ENCODE data around the gene MSH3.
"Not testable (repeated sequence)": the region's sequence is repeated elsewhere in the genome, so short reads cannot be mapped to it uniquely, and the experiment has no call there.

Gene MSH3

DNA sequence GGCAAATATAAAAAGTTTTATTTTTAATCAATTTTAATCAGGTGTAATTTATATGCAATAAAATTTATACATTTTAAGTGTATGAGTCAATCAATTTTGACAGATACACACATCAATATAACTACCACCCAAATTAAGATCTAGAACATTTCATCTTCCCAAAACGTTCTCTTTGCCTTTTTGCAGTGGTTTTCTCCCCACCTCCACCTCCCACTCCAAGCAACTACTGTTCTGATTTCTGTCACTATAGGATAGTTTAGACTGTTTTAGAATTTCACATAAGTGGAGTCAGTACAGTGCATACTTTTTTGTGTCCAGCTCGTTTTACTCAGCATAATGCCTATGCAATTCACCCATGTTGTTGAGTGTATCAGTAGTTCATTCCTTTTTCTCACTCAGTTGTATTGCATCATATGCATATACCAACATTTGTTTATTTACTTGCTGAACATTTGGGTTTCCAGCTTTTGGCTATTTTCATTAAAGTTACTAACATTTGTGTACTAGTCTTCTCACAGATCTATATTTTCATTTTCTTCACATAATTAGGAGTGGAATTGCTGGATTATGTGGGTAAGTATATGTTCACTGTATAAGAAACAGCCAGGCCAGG is 52.5 kb downstream of the MSH3 start:
- ATAC-seq (no peak), DNase-seq (no peak)

DNA sequence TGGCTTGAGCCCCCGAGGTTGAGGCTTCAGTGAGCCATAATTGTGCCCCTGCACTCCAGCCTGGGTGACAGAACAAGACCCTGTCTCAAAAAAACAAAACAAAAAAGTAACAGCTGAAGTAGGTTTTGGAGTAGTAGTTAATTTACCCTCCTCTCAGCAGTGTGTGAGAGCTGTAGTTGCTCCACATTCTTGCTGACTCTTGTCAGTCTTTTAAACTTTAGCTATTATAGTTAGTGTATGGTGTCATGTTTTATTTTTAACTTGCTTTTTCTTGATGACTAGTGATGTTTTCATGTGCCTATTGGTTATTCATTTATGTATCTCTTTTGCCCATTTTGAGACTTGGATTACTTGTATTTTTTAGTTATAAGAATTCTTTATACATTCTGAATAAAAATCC is 53.2 kb downstream of the MSH3 start:
- ATAC-seq: no peak
- DNase-seq: no peak

DNA sequence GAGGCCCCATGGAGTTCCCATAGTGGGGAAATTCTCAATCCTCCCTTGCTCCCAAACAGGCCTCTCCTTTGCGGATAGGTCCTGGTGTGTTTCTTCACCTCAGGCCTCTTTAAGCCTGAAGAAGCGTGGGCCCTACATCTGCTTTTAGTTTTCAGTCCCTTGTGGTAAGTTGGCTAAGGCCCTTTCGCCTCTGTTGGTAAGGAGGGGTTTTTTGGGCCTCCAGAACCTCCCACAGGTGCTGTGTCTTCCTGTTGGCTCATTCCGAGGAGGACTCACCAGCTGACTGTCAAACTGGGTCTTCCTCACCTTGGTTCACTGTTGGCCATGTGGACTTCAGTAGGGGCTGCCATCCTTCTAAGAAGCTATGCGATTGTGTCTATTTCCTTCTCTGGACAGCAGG is 56.8 kb downstream of the MSH3 start:
- DNase-seq (no peak), ATAC-seq (no peak)

DNA sequence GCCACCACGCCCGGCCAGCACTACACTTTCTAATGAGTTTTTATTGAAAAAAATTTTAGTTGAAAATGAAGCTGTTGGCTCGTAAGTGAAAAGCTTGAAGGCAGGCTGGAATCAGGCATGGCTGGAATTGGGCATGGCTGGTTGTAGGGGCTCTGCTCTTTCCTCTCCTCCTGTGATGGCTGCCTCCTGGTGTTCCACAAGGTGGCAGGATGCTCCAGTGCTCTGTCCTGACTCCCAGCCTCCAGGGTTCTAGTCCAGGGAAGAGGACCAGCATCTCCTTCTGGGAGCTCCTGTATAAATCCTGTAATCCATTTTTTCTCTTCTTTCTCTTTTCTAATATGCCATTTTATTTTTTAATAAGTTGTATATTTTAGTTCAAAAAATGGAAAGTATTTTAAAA is 57.5 kb downstream of the MSH3 start:
- DNase-seq (no peak), ATAC-seq (no peak)

DNA sequence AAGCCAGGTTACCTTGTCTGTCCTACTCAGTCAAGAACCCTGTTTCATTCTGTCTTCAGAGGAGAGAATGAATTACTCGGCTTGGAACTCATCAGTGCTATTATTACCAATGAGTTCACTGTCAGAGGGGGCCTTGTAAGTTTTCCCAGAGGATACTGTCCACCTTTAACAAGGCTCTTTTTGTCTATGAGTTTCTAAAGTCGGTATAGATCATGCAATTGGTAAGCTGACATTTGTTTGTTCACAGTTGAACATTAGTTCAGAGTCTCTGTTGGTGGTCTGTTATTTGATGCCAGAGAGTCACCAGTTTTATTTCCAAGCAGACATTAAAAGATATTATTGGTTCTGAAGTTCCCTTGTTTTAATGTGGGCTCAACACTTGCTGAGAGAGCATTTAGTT is 58.5 kb downstream of the MSH3 start:
- no peak for DNase-seq
- no peak for ATAC-seq

DNA sequence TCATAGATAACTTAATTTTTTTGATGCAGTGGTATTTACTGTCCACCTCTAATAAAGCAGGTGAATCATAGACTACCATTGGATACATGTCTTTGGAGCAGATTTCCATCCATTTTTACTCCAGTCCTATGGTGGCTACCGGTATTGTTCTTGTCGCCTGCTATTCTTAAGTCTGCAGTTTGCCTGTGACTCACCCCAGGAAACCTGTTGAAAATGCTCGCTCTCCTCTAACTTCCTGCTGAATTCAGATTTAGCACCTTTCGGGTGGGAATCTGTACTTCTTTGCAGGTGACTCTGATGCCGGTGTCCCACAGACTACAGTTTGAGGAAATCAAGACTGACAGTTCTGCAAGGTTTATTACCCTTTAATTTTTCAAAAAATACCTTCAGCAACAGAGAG is 59.2 kb downstream of the MSH3 start:
- DNase-seq (no peak), ATAC-seq (no peak)

DNA sequence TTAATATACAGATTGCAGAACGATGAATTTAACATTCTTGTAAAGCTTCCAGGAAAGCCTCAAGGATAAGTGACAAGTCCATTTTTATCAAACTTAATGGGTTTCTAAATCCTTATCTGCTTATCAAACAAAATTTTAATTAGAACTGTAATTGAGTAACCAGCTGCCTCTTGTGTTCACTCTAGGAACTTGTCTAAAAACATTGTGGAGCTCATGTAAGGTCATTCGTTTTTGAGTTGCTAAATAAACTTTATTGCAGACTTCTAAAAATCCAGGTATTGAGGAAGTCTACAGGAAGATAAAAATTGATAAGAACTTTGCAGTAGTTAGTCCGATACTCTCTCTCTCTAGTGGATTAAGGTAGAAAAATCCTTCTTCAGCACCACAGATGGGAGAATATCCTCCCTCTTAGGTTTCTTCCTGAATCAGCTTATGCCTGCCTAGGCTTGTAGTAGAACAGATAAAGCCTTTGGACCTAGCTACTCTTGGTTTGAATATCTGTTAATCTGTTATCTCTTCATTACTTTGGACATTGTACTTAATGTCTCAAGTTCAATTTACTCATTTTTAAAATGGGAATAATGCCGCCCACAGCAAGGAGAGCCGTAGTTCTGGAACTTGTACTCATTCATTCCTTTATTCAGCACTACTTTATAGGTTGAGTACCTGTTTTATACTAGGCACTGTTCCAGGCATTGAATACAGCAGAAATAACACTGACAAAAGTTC is 60.3 kb downstream of the MSH3 start:
- ATAC-seq (no peak), DNase-seq (no peak)

DNA sequence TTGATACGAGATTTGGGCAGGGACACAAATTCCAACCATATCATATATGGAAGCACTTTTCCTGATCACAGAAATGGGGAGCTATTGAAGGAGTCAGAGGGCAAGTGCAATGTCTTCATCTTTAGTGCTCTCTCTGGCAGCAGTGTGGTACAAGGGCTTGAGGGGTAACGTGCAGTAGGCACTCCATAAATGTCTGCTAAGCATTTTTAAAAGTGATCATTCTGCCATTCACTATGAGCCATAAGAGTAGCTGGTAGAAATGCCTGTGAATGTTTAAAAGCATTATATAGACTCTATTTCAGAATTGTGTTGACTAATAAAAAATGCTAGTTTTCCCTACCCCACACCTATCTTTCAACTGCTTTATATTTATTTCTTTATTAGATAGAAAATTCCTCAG is 61.4 kb downstream of the MSH3 start:
- DNase-seq (no peak), ATAC-seq (no peak)

DNA sequence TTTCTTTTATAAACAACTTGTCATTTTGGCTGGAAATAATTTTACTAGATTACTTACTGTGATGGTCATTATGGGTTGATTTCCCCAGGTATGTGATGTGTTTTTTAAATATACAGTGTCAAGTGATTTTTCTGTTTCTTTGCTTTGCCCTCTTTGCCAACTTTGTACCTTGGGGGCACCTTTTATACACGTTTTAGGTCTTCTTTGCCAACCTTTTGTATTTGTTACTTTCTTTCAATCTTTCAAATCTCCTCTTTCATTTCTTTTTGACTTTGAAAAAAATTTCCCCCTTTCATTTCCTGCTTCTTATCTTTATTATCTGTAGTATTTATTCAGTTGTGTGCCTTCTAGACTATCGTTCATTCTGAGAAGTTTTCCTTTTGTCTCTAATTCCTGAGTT is 65.7 kb downstream of the MSH3 start:
- DNase-seq: no peak
- ATAC-seq: no peak

DNA sequence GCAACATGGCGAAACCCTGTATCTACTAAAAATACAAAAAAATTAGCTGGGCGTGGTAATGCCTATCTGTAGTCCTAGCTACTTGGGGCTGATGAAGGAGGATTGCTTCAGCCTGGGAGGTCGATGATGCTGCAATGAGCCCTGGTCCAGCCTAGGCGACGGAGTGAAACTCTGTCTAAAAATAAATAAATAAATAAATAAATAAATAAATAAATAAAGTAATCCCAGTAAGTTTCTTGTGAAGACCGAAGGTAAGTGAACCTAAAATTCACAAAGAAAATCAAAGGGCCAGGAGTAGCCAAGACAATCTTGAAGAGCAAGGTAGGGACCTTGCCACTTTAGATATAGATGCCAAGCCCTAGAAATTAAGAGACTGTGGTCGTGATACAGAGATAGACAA is 68.5 kb downstream of the MSH3 start:
- DNase-seq: no peak
- no peak for ATAC-seq

DNA sequence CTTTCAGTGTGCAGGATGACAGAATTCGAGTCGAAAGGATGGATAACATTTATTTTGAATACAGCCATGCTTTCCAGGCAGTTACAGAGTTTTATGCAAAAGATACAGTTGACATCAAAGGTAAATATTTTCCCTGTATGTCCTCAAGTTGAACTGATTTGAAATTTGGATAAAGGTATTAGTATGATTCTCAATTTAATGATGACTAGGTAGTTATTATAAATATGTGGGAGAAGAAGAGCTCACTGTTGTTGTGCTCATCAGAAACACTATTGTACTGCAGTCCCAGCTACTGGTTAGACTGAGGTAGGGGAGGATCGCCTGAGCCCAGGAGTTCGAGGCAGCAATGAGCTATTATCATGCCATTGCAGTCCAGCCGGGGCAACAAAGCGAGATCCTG is 71.0 kb downstream of the MSH3 start:
- DNase-seq (no peak), ATAC-seq (no peak)

DNA sequence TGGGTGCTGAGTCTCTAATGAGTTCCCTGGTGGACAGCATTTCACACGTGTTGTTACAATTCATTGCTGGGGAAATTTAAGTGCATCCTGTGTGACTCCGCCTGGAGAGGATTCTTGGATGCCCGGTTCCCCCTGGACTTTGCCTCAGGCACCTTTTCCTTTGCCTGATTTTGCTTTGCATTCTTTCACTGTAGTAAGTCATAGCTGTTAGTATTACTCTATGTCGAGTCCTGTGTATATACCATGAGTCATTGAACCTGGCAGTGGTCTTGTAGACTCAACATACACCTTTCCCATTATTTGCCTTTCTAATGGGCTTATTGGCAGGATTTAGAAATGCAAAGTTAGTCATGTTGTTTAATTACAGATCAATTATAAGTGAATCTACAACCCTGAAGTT is 82.3 kb downstream of the MSH3 start:
- no peak for DNase-seq
- ATAC-seq: no peak

DNA sequence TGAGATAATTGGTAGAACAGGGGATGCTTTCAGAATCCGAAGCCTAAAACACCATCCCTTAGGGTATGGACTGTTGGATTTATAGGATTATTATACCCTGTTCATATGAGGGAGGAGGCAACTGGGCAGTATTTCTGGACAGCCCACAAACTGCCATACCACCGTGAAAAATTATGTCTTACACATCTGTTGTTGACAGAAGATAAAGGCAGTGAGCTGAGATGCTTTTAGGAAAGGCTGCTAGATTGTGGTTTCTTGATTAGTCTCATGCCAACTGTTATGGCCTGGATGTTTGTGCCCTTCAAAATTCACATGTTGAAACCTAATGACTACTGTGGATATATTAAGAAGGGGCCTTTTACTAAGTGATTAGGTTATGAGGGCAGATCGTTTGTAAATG is 84.0 kb downstream of the MSH3 start:
- no peak for ATAC-seq
- DNase-seq: no peak

DNA sequence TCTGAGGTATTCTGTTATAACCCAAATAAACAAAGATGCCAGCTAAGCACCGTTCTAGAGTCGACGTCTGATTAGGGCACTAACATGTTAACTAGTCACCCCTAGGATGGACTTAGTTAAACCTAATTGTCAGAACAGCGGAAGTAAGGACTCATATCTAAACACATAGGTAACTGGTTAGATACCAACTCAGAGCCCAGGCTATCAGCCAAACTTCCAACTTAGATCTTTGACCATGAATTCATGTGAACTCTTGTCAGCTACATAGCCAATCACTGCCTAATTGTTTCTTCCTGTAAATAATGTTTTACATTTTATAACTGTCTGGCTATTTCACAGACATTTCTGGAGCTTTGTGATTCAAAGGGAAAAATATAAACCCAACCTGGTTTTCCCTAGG is 84.6 kb downstream of the MSH3 start:
- no peak for DNase-seq
- no peak for ATAC-seq

DNA sequence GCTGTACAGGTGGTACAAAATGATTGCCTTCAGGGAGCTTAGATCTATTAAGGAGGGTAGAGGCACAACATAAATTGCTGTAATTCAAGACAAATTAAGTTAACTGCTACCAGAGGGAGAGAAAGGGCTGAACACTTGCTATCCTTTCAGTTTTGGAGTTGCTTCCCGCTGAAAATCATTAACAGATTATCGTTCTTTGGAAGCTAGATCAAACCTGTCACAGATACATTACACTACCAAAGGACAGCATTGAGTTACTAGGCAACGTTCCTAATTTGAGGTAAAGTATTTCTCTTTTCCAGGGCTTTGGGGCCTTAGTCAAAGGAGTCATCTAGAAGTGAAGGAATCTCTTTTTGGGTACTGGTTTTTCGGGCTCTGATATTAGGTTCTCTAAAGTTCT is 85.0 kb downstream of the MSH3 start:
- no peak for ATAC-seq

DNA sequence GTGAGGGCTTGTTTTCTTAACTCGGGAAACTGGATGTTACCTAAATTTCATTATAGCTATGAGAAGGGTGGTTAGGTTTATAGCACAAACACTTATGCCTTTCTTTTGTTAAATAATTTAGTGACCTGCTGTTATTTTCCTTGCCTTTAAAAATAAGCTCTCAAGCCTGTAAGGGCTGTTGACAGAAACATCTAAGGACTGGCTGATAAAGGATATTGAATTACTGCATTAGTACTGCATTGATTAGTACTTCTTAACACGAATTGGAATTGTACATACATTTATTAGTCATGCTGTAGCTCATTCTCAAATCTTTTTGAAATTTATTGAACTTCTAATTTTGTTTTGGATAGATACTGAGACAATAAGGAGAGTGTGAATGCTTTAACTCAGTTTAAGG is 85.4 kb downstream of the MSH3 start:
- ATAC-seq: no peak
- DNase-seq: no peak

More for the DNA sequence above, 85.0 kb downstream of the MSH3 start:
- no peak for DNase-seq

DNA sequence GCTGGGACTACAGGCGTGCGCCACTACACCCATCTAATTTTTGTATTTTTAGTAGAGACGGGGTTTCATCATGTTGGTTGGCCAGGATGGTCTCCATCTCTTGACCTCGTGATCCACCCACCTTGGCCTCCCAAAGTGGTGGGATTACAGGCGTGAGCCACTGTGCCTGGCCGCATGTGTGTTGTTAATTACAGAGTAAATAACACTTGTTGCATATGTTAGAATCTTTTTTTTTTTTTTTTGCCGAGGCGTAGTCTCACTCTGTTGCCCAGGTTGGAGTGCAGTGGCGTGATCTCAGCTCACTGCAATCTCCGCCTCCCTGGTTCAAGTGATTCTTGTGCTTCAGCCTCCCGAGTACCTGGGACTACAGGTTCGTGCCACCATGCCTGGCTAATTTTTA is 86.0 kb downstream of the MSH3 start:
- not testable (repeated sequence) for ATAC-seq, DNase-seq

DNA sequence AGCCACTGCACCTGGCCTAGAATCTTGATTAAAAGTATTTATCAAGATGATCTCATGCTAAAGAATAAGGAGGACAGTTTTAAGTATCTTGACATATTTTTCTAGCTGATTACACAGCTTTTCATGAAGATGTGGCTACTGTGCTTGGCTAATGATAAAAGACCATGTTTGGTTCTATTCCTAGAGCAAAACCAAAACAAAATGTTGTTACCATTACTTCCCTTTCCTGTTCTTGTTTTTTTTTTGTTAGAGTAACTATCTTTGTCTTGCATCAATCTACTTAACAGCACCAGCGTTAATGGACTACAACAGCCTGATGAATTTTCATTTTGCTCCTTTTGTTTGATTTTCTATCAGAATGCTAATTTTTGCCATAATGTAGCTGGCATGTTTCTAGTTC is 86.5 kb downstream of the MSH3 start:
- no peak for ATAC-seq
- DNase-seq: no peak

DNA sequence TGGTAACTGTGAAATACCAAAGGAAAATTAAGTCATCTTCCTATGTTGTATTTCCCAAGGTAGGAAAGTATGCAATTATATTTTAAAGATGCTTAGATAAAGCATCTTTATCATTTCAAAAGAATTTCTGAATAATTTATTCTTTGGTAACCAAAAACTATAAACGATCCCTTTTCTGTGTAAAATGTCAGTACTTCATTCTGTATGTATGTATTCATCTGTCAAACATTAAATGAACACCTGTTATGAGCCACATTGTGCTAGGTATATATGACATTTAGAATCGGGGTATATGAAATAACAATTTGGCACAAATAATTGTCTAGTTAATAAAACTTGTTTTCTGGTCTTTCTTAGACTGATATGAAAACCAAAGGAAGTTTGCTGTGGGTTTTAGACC is 89.7 kb downstream of the MSH3 start:
- no peak for ATAC-seq

DNA sequence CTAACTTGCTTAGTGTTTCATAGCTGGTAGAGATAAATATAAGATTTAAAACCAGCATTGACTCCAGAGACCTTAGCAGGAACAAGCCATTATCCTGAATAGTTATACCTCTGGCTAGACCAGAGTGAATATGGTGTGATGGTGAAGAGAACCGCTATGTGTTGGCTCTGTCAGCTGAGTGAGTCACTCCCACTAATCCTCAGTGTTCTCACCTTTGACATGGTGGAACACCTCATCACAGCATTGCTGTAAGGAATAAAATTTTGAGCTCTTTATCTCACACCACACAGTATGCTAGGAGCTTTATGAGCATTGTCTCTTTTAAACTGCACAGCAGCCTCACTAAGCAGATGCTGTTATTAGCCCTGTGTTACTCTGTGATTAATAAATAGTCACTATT is 91.0 kb downstream of the MSH3 start:
- no peak for DNase-seq
- peak; percentile 61 for ATAC-seq

More for the DNA sequence above, 89.7 kb downstream of the MSH3 start:
- no peak for DNase-seq

DNA sequence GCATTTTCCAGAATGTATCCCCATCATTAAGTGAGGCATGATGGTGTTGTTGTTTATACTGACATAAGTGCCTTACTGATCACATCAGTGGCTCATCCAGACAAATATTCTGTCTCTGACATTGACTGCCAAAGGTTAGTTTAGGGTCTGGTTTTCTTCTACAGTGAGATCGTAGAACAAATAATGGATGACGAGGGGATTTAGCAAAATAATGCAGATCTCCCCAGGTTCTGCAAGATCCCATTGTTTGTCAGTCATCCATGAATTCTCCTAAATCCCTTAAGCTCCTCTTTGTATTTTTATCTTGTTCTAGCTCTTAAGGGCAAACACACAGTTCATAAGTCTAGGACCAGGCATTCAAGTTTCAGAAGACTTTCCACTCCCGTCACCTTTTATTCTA is 93.5 kb downstream of the MSH3 start:
- no peak for DNase-seq

DNA sequence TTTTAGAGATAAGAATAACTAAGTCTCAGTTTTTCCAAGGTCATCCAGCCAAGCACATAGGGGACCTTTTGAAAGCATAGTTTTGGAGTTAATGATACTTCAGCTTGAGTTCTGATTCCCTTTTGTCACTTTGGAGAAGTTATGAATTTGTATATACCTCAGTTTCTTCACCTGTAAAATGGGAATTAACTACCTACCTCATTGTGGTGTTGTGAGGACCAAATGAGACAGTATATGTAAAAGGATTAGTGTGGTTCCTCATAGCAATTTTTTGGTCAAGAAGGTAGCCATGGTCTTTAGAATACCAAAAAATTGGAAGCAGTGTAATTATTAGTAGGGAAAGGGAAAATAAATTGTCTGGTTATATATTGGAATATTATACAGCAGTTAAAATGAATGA is 98.0 kb downstream of the MSH3 start:
- no peak for DNase-seq
- ATAC-seq: no peak

More for the DNA sequence above, 93.5 kb downstream of the MSH3 start:
- no peak for ATAC-seq

DNA sequence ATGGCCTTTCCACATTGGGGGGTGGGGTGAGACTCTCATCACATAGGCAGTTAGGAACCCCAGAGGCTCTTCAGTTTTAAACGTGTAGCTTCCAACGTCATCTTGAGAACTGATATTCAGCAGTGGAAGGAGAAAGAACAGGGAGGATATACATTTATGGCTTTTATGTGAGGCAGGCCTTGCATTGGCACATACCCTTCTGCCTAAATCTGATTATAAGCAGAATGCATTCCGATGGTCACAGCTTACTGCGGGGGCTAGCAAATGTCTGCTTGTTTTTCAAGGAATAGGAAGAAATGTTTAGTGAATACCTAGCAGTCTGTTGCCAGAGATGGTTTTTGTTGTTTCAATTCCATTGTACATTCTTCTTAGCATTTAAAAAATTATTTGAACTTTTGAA is 99.3 kb downstream of the MSH3 start:
- no peak for DNase-seq
- ATAC-seq: no peak

DNA sequence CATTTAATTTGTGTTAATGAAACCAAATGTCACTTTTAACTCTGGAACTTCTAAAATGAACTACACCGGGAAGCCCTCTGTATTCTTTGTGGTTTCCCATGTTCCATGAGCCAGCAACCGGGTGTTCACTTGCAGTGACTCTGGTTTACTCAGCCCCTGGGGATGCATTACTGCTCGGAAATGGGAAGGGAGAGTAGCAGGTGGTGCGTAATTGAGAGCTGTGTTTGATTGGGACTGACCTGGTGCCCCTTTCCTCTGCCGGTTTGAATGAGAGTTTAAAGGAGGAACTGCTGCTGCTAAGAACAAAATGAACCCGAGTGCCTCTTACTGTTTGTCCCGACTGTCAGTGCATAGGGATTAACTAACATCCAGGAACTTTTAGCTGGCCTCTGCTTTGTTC is 100.4 kb downstream of the MSH3 start:
- peak; percentile 73 for DNase-seq
- peak; percentile 83 for ATAC-seq

All from stimulated activated naive CD8-positive, alpha-beta T cell treated with anti-CD3 and anti-CD28 coated beads, Interleukin-15, Interleukin-2, amounts not matched to agents 100 U/mL and 50 U/mL, for 24 hours (primary cell).